ENCODE results near the gene MAML2.
A peak's percentile ranks its signal among the peaks of the same experiment; 100 is the strongest.

The MAML2 gene

GRCh38 chr11:96112192-96113128 lies 230.5 kb downstream of the MAML2 start:
- H3K27ac ChIP-seq, result no peak overlapping the region
- TF ChIP-seq CTCF (conservative IDR thresholded peaks at IDR 0.05) (no peak), ZFX (IDR thresholded peaks at IDR 0.05) (no peak)

GRCh38 chr11:96111308-96111707 lies 231.7 kb downstream of the MAML2 start:
- TF ChIP-seq CTCF (conservative IDR thresholded peaks at IDR 0.05) (no peak), ZFX (IDR thresholded peaks at IDR 0.05) (no peak)
- H3K27ac ChIP-seq, result no peak overlapping the region

- TF ChIP-seq ZFX (IDR thresholded peaks at IDR 0.05), result no peak
- TF ChIP-seq CTCF (conservative IDR thresholded peaks at IDR 0.05), result peak; percentile 50
- peak overlapping the region; percentile 32; the same call in 1 of the 2 replicates for H3K27ac ChIP-seq
These were observed 232.7 kb downstream of the MAML2 start for GRCh38 chr11:96110302-96110701.

GRCh38 chr11:96109331-96110030 lies 233.5 kb downstream of the MAML2 start:
- peak overlapping the region; percentile 32; the same call in 1 of the 2 replicates for H3K27ac ChIP-seq
- no peak for TF ChIP-seq CTCF (conservative IDR thresholded peaks at IDR 0.05)
- TF ChIP-seq ZFX (IDR thresholded peaks at IDR 0.05), result no peak

- no peak overlapping the region for H3K27ac ChIP-seq
These were observed 235.7 kb downstream of the MAML2 start for GRCh38 chr11:96107143-96107824.

GRCh38 chr11:96106645-96107044 lies 236.3 kb downstream of the MAML2 start:
- H3K27ac ChIP-seq, result no peak overlapping the region
- TF ChIP-seq CTCF (conservative IDR thresholded peaks at IDR 0.05), result no peak
- no peak for TF ChIP-seq ZFX (IDR thresholded peaks at IDR 0.05)

More at GRCh38 chr11:96107143-96107824, 235.7 kb downstream of the MAML2 start:
- TF ChIP-seq ZFX (IDR thresholded peaks at IDR 0.05) (no peak), CTCF (conservative IDR thresholded peaks at IDR 0.05) (no peak)

Data from C4-2B (cell line).